Activated CD4-positive, CD25-positive, alpha-beta regulatory T cell treated with anti-CD3 and anti-CD28 coated beads, Interleukin-2, amount 50 U/mL, for 72 hours (primary cell): ENCODE data around the gene ZNF57.
"Not testable (repeated sequence)": the region's sequence is repeated elsewhere in the genome, so short reads cannot be mapped to it uniquely, and the experiment has no call there.

ENCODE experiments used
- DNase-seq: peaks from one replicate; pipeline ENCODE4 v3.0.0; 2021

Gene ZNF57

GRCh38 chr19:2902590-2903218 lies 2.0 kb downstream of the ZNF57 start:
- no peak for DNase-seq

GRCh38 chr19:2903326-2903725 lies 2.6 kb downstream of the ZNF57 start:
- DNase-seq: not testable (repeated sequence)

DNA sequence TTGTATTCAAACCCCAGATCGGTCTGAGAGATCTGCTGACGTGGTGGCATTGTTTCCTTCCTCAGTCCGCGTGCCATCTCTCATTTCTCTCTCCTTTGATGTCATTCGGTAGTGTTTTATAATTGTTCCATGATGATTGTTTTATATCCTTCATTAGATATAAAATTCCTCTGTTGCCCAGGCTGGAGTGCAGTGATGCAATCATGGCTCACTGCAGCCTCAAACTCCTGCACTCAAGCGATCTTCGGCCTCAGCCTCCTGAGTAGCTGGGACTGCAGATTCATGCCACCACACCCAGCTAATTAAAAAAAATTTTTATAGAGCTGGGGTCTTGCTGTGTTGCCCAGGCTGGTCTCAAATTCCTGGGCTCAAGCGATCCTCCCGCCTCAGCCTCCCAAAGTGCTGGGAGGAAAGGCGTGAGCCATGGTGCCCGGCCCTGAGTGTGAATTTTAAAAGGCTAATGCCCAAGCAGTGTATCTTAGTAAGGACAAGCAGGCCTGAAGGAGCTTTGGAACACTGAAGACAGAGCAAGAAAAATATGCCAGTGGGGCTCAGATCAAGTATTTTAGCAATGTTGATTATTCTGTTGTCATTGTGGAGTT lies 5.3 kb downstream of the ZNF57 start:
- DNase-seq: no peak

- no peak for DNase-seq
Measured at GRCh38 chr19:2906631-2907195, 6.0 kb downstream of the ZNF57 start.

DNA sequence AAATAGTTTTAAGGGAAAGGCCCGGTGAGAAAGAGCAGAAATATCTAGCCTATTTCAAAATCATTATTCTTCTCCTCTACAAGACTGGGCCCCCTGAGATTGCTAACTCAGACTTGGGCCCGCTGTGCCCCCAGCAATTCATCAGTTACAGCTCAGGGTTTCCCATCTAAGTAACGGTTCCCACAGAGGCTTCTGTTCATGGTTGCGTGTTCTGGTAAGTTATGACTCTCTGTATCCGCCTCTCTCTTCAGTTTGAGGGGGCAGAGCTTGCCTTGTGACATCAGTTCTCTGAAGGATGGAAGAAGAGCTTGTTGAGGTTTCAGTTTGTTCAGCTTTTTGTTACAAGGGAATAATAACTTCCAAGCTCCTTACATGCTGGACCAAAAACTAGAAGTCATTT lies 11.6 kb downstream of the ZNF57 start:
- no peak for DNase-seq

DNA sequence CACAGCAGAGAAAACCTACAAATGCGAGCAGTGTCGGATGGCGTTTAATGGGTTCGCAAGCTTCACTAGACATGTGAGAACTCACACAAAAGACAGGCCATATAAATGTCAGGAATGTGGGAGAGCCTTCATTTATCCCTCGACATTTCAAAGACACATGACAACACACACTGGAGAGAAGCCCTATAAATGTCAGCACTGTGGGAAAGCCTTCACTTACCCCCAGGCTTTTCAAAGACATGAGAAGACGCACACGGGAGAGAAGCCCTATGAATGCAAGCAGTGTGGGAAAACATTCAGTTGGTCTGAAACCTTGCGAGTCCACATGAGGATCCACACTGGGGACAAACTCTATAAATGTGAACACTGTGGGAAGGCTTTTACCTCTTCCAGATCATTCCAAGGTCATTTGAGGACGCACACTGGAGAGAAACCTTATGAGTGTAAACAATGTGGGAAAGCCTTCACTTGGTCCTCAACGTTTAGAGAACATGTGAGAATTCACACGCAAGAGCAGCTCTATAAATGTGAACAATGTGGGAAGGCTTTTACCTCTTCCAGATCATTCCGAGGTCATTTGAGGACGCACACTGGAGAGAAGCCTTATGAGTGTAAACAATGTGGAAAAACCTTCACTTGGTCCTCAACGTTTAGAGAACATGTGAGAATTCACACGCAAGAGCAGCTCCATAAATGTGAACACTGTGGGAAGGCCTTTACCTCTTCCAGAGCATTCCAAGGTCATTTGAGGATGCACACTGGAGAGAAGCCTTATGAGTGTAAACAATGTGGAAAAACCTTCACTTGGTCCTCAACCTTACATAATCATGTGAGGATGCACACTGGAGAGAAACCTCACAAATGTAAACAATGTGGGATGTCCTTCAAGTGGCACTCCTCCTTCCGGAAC lies 16.8 kb downstream of the ZNF57 start:
- DNase-seq: no peak

DNA sequence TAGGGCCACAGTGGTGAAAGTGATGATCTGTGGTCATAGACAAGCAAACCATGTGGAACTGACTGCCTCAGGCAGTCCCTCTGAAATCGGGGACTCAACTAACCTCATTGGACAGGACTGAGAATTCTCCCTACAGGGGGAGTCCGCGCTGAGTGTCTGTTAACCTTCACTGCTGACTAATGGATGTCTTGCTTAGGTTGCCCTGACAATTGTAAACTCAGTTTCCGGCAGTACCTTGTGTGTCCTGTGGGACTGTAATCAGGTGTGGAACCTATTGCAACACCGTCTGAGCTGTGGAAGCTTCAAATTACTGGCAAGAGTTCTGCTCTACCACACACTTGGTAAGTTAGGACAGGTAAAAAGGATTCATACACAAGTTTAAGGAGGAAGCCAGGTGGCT lies 22.3 kb downstream of the ZNF57 start:
- no peak for DNase-seq

- no peak for DNase-seq
Measured at GRCh38 chr19:2923510-2923909, 22.8 kb downstream of the ZNF57 start.

- DNase-seq: no peak
Measured at GRCh38 chr19:2926341-2927031, 25.8 kb downstream of the ZNF57 start.

- DNase-seq: no peak
Measured at GRCh38 chr19:2927032-2927430, 26.3 kb downstream of the ZNF57 start.

- no peak for DNase-seq
Measured at GRCh38 chr19:2933490-2933910, 32.8 kb downstream of the ZNF57 start.

DNA sequence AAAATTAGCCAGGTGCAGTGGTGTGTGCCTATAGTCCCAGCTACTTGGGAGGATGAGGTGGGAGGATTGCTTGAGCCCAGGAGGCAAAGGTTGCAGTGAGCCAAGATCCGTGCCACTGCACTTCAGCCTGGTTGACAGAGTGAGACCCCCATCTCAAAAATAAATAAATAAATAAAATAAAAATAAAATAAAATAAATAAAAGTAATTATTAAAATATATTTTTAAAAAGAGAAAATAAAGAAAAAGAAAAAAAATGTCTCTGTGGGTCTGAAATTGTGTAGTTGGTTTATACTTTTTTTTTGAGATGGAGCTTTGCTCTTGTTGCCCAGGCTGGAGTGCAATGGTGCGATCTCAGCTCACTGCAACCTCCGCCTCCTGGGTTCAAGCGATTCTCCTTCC lies 35.1 kb downstream of the ZNF57 start:
- not testable (repeated sequence) for DNase-seq

DNA sequence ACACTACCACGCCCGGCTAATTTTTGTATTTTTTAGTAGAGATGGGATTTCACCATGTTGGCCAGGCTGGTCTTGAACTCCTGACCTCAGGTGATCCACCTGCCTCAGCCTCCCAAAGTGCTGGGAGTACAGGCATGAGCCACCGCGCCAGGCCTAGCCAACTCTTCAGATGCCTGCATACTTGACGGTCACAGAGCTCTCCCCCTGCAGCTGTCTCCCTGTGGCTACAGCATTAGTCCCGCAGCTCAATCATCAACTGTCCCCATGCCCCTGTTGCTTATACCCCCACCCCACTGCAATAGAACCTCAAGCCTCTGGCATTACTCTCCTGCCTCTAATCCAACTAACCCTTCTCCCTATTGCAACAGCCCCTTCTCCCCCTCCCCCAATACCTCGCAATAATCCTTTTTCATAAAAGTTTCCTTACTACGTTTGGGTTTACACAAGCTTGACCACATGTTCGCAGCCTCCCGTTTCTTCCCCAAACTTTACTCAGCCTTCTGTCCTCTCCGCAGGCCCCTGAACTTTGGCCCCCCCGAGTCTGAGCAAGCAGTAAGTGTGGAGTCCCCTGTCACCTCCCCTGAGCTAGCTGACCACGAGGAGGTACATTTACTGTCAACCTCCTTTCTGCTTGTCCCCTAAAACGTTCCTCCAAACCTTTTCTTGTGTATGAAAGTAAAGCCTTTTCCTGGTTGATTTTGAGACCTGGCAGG lies 42.4 kb downstream of the ZNF57 start:
- DNase-seq: no peak

GRCh38 chr19:2944403-2944774 lies 43.7 kb downstream of the ZNF57 start:
- DNase-seq: no peak

DNA sequence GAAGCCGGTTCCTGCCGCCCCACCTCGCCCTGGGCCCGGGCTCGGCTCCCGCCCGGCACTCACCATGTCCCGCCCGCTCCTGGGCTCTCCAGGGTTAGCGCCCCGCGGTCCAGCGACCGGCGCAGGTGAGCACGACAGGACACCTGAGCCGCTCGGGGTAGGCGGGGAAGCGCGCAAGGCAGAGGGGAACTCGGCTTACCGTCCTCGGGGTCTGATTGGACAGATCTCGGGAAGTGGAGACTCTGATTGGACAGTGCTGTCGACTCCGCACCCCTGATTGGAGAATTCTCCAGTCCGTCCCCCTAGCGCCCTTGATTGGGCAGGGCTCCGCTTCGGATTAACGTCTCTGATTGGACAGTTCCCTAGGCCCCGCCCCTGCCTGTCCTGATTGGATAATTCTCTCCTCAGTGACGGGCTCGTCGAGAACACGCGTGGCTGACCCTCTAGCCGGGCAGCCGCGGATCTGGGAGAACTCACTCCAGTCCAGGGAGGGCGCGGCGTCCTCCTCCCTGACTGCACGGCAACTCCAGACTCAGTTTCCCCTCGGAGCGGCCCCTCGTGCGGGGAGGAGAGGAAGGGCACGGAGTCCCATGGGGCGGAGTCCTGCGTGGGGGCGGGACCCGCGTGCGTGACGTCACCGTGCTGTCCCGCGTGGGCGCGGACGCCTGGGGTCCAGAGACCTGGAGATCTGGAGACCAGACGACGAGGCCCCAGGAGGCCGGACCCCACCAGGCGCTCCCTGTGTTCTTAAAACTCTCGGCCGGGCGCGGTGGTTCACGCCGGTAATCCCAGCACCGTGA lies 44.2 kb downstream of the ZNF57 start, which contains the start of gene ZNF77:
ZNF77 (minus strand) TSS at position 197 of the 800 bp plus-strand sequence; CDS start at position 66, 131 bp downstream.
- peak; percentile 98 for DNase-seq

- DNase-seq: no peak
Measured at GRCh38 chr19:2945575-2946184, 45.0 kb downstream of the ZNF57 start.

GRCh38 chr19:2949939-2950285 lies 49.2 kb downstream of the ZNF57 start:
- no peak for DNase-seq

DNA sequence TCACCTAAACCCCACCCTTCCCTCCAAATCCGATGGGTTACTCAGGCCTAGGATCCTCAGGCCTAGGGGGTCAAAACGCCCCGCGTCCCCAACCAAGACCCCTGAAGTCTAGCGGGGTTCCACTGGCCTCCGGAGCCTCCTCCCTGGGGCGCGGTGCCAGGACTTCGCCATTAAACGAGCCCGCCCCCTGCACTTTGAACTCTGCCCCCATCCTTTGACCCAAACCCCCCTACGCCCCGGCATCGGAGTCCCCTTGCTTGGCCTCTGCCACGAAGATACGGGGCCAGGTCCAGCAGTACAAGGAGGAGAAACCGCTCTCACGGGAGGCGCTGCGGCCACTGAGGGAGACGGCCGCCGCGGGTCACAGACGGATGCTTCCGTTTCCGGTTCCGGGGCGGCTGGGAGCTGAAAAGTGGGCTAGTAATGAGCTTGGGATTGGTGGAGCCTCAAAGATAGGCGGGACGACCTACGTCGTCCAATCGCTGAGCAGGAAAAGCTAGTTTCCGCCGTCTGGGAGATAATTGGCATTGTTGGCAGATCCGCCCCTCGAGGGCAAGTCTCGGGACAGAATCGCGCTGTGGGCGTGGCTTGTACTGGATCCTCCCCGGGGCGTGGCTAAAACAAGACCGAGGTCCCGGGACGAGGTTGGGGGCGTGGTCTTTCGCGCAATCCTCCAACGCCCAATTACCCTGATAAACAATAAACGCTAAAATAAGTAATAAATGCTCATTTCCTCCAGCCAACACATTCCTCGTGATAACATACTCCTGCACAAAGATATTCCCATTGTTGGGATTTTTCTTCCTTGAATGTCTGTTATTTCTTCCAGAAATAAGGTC lies 49.8 kb downstream of the ZNF57 start:
- peak; percentile 100 for DNase-seq

DNA sequence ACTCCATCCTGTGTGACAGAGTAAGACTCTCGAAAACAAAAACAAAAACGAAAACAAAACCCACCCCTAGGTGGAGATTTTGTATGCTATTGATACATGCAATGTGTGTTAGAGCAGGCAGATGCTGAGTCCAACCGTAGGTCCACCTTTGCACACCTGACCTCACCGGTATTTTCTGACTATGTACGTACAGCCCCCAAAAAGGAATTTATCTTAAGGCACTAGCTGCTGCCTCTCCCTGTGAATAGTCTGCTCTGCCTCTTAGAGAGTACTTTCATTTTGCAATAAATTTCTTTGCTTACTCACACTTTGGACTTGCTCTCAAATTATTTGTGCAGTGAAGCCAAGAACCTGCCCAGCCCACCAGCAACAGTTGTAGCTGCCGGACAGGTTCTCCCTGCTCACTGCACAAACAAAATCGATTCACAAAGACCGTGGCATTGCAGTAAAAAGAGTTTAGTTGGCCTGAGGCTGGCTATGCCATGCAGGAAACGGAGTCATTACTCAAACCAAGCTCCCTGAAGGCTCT lies 52.3 kb downstream of the ZNF57 start:
- no peak for DNase-seq

DNA sequence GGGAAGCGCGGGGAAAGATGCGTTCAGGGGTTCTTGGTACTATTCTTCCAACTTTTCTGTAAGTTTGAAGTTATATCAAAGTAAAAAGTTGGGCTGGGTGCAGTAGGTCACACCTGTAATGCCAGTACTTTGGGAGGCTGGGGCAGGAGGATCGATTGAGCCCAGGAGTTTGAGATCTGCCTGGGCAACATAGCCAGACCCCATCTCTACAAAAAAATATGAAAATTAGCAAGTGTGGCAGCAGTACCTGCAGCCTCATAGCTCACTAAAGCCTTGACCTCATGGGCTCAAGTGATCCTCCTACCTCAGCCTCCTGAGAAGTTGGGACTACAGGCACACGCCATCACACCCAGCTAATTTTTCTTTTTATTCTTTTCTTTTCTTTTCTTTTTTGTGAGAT lies 56.4 kb downstream of the ZNF57 start:
- DNase-seq: no peak
